Muscle of leg (tissue), 11 donors: ENCODE measurements around the gene TMEM69. TPM values are rescaled to one million over a fixed set of nuclear protein-coding genes. Genes with fewer than 3 reads are reported as not detected.
"Not testable (repeated sequence)": the region's sequence is repeated elsewhere in the genome, so short reads cannot be mapped to it uniquely, and the experiment has no call there.

Source experiments
- DNase-seq: peaks from one replicate; pipeline ENCODE4 v3.0.0; 2013
- H3K27ac ChIP-seq: one replicate; pipeline ENCODE4 v1.5.1; 2013; ENCODE audit warnings: mild to moderate bottlenecking, low read length, control low read depth
- H3K27me3 ChIP-seq: one replicate; pipeline ENCODE4 v1.6.1; 2013; ENCODE audit warnings: low read length; ENCODE audit not compliant: control insufficient read depth, insufficient read depth
- H3K36me3 ChIP-seq: one replicate; pipeline ENCODE4 v1.6.1; 2013; ENCODE audit warnings: low read length; ENCODE audit not compliant: control insufficient read depth, insufficient read depth
- H3K4me1 ChIP-seq: one replicate; pipeline ENCODE4 v1.6.1; 2013; ENCODE audit warnings: low read length; ENCODE audit not compliant: control insufficient read depth, insufficient read depth
- H3K4me3 ChIP-seq: one replicate; pipeline ENCODE4 v1.5.1; 2013; ENCODE audit warnings: low read length, control low read depth
- H3K9me3 ChIP-seq: replicated peaks from 2 replicates; pipeline ENCODE4 v1.6.1; 2013; ENCODE audit warnings: low read depth, low read length; ENCODE audit not compliant: control insufficient read depth
- WGBS: methylation state at CpG from one replicate; pipeline ENCODE4 v1.1.5; 2013; ENCODE audit warnings: missing lambda C conversion rate; ENCODE audit not compliant: insufficient coverage; 5-methylcytosine and 5-hydroxymethylcytosine counted together
- polyA plus RNA-seq, 8 donors: library from polyadenylated mRNA; unstranded; fragments of 120-200 nt; gene quantifications; one replicate each; pipeline versions ENCODE4 v1.2.1 to v1.2.3, GENCODE V29; 2013; ENCODE audit warnings: inconsistent platforms in 1 of 8, low replicate concordance in 1 of 8; ENCODE audit not compliant: insufficient read length in 8 of 8, insufficient read depth in 1 of 8
- total RNA-seq: library from RNA; stranded (reverse); fragments of 120-200 nt; gene quantifications from one replicate; pipeline ENCODE4 v1.2.4, GENCODE V29; 2013

TMEM69 gene
- total and polyA plus RNA-seq, 9 donors = 14.4 to 31.2 (median 28.4) TPM

- H3K4me3 ChIP-seq, H3K36me3 ChIP-seq, DNase-seq, H3K9me3 ChIP-seq, H3K4me1 ChIP-seq, H3K27ac ChIP-seq, H3K27me3 ChIP-seq: not testable (repeated sequence)
- WGBS = 76% methylated on average over 2 of the region's 7 CpGs
Measured at GRCh38 chr1:45676553-45676952, 11.4 kb upstream of the TMEM69 start.

GRCh38 chr1:45677751-45678245, 10.2 kb upstream of the TMEM69 start:
- Histone ChIP-seq H3K36me3 (no peaks in the 10 kb centered on the region), H3K4me1 (peaks cover 4% of the 10 kb centered on the region), H3K9me3 (no peaks in the 10 kb centered on the region), H3K27me3 (no peaks in the 10 kb centered on the region), H3K27ac (no peak overlapping the region), H3K4me3 (no peak overlapping the region)
- no peak for DNase-seq
- WGBS = no CpG with 5 or more reads among the region's 3 CpGs

- no peak overlapping the region for H3K27ac ChIP-seq
- no peaks in the 10 kb centered on the region for H3K36me3 ChIP-seq
- peaks cover 4% of the 10 kb centered on the region for H3K4me1 ChIP-seq
- no peaks in the 10 kb centered on the region for H3K9me3 ChIP-seq
- H3K27me3 ChIP-seq = no peaks in the 10 kb centered on the region
- no peak for DNase-seq
- no peak overlapping the region for H3K4me3 ChIP-seq
Measured at GRCh38 chr1:45678489-45678888, 9.5 kb upstream of the TMEM69 start.

- DNase-seq = no peak
- Histone ChIP-seq H3K4me3 (no peak overlapping the region), H3K27ac (no peak overlapping the region), H3K9me3 (no peaks in the 10 kb centered on the region), H3K27me3 (no peaks in the 10 kb centered on the region), H3K36me3 (no peaks in the 10 kb centered on the region), H3K4me1 (peaks cover 4% of the 10 kb centered on the region)
- 25% methylated on average over 2 of the region's 3 CpGs for WGBS
Measured at GRCh38 chr1:45679123-45679522, 8.9 kb upstream of the TMEM69 start.

GRCh38 chr1:45682942-45683341, 5.0 kb upstream of the TMEM69 start:
- DNase-seq = no peak
- Histone ChIP-seq H3K27me3 (no peaks in the 10 kb centered on the region), H3K4me3 (no peak overlapping the region), H3K27ac (no peak overlapping the region), H3K9me3 (no peaks in the 10 kb centered on the region), H3K4me1 (peaks cover 11% of the 10 kb centered on the region), H3K36me3 (no peaks in the 10 kb centered on the region)
- WGBS = no CpG with 5 or more reads among the region's 6 CpGs

GRCh38 chr1:45684402-45684801, 3.6 kb upstream of the TMEM69 start:
- DNase-seq = no peak
- H3K36me3 ChIP-seq = no peaks in the 10 kb centered on the region
- no peaks in the 10 kb centered on the region for H3K27me3 ChIP-seq
- H3K9me3 ChIP-seq = no peaks in the 10 kb centered on the region
- H3K27ac ChIP-seq = no peak overlapping the region
- no peak overlapping the region for H3K4me3 ChIP-seq
- peaks cover 13% of the 10 kb centered on the region for H3K4me1 ChIP-seq
- WGBS = no CpG with 5 or more reads among the region's 2 CpGs

- H3K4me3 ChIP-seq = peak overlapping the region; percentile 99
- no peaks in the 10 kb centered on the region for H3K27me3 ChIP-seq
- peak overlapping the region; percentile 96 for H3K27ac ChIP-seq
- DNase-seq = no peak
- H3K4me1 ChIP-seq = peaks cover 13% of the 10 kb centered on the region
- H3K36me3 ChIP-seq = peaks cover 3% of the 10 kb centered on the region
- no peaks in the 10 kb centered on the region for H3K9me3 ChIP-seq
- no CpG with 5 or more reads among the region's 13 CpGs for WGBS
Measured at GRCh38 chr1:45685308-45686014, 2.5 kb upstream of the TMEM69 start.

GRCh38 chr1:45686015-45686287, 2.0 kb upstream of the TMEM69 start:
- Histone ChIP-seq H3K27ac (peak overlapping the region; percentile 96), H3K4me3 (peak overlapping the region; percentile 99), H3K9me3 (no peaks in the 10 kb centered on the region), H3K27me3 (no peaks in the 10 kb centered on the region), H3K36me3 (peaks cover 5% of the 10 kb centered on the region), H3K4me1 (peaks cover 13% of the 10 kb centered on the region)
- DNase-seq = peak; percentile 74
- under 1% methylated on average over 27 of the region's 27 CpGs for WGBS

- DNase-seq = peak; percentile 99
- under 1% methylated on average over 34 of the region's 52 CpGs for whole genome bisulfite sequencing
- Histone ChIP-seq H3K4me3 (peak within 1 kb of the TSS; percentile 99), H3K4me1 (peaks cover 13% of the 10 kb centered on the region), H3K36me3 (peaks cover 10% of the 10 kb centered on the region), H3K27ac (peak within 1 kb of the TSS; percentile 99), H3K27me3 (no peaks in the 10 kb centered on the region), H3K9me3 (no peaks in the 10 kb centered on the region)
Measured at GRCh38 chr1:45686288-45687013, 1.5 kb upstream of the TMEM69 start, which contains the start of gene GPBP1L1. TSS of gene GPBP1L1 (minus strand) at chr1:45686533. CDS start at chr1:45659087, 27,446 bp downstream.

- Histone ChIP-seq H3K9me3 (no peaks in the 10 kb centered on the region), H3K36me3 (peaks cover 12% of the 10 kb centered on the region), H3K4me1 (peaks cover 13% of the 10 kb centered on the region), H3K27me3 (no peaks in the 10 kb centered on the region), H3K27ac (peak overlapping the region; percentile 99), H3K4me3 (peak overlapping the region; percentile 99)
- WGBS = under 1% methylated on average over 40 of the region's 44 CpGs
- peak; percentile 100 for DNase-seq
Measured at GRCh38 chr1:45687014-45687753, 797 bp upstream of the TMEM69 start.
